ENCODE measurements around the gene ATF7. TPM values are rescaled to one million over a fixed set of nuclear protein-coding genes. Genes with fewer than 3 reads are reported as not detected.
A peak's percentile ranks its signal among the peaks of the same experiment; 100 is the strongest.

The ATF7 gene
- total and polyA plus RNA-seq, 9 of the 15 experiments (the other 6 are each of a cell fraction or from before 2014, with no cell fraction given): 10.6 to 30.4 (median 20.7) TPM

DNA sequence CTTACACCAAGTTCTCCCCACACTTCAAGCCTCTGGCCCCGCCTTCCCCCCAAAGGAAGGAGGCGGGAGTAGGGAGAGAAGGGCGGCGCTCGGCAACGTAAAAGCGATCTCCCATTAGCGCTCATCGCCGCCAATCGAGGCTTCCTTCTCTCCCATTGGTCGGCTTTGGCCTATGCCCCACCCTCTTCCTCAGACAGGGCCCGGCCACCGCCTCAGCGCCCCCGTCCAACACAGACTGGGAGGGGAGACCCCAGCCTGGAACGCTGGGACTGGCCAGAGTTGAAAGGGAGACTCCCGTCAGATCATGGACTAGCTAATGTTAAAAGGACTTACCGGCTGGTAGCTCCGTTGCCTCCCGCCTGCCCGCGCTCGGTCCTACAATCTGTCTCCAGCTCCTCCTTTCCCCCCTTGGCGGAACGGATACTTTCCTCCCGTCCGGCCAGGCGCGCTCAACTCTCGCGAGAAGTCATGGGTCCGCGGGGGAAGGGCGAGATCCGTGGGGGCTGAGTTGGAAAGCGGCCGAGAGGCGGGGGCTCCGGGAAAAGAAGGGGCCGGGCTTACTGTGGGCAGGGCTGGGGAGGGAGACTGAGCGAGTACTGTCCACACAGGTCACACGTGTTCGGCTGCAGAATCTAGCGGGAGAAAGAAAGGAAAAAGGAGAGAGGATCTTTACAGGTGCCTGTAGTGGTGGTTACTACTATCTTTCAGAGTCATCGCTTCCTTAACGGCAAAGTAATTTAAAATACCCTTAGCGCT lies at the start of gene ATF7 (continued):
- TF ChIP-seq ATF7 (IDR thresholded peaks at IDR 0.05) (peak; percentile 100), XRCC4 (IDR thresholded peaks at IDR 0.05; ENCODE audit: extremely low read depth, insufficient read depth, insufficient read length) (no peak), HDGF (IDR thresholded peaks at IDR 0.05) (0 out of 2 replicates have a peak, but pooled peaks have one; percentile 17), BRD4 (IDR thresholded peaks at IDR 0.05) (no peak), RBM14 (IDR thresholded peaks at IDR 0.05; ENCODE audit: borderline replicate concordance, insufficient read depth, low read depth, low read length) (no peak), ZNF445 (CRISPR knock-in tag; IDR thresholded peaks at IDR 0.05; ENCODE audit: low read depth) (no peak), JUNB (CRISPR knock-in tag; conservative IDR thresholded peaks at IDR 0.05) (no peak), ZKSCAN8 (CRISPR knock-in tag; IDR thresholded peaks at IDR 0.05) (no peak), ZNF77 (CRISPR knock-in tag; IDR thresholded peaks at IDR 0.05) (no peak), PRPF4 (IDR thresholded peaks at IDR 0.05; ENCODE audit: insufficient read depth, low read depth, low read length, poor library complexity, severe bottlenecking) (no peak)
- TF ChIP-seq, protein P1, sequence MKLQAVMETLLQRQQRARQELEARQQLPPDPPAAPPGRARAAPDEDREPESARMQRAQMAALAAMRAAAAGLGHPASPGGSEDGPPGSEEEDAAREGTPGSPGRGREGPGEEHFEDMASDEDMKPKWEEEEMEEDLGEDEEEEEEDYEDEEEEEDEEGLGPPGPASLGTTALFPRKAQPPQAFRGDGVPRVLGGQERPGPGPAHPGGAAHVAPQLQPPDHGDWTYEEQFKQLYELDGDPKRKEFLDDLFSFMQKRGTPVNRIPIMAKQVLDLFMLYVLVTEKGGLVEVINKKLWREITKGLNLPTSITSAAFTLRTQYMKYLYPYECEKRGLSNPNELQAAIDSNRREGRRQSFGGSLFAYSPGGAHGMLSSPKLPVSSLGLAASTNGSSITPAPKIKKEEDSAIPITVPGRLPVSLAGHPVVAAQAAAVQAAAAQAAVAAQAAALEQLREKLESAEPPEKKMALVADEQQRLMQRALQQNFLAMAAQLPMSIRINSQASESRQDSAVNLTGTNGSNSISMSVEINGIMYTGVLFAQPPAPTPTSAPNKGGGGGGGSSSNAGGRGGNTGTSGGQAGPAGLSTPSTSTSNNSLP (IDR thresholded peaks at IDR 0.05; ENCODE audit: borderline replicate concordance, low read depth, low read length): peak; percentile 17; the same call in 1 of the 2 replicates
- TF ChIP-seq, protein P2, sequence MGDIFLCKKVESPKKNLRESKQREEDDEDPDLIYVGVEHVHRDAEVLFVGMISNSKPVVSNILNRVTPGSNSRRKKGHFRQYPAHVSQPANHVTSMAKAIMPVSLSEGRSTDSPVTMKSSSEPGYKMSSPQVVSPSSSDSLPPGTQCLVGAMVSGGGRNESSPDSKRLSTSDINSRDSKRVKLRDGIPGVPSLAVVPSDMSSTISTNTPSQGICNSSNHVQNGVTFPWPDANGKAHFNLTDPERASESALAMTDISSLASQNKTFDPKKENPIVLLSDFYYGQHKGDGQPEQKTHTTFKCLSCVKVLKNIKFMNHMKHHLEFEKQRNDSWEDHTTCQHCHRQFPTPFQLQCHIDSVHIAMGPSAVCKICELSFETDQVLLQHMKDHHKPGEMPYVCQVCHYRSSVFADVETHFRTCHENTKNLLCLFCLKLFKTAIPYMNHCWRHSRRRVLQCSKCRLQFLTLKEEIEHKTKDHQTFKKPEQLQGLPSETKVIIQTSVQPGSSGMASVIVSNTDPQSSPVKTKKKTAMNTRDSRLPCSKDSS (IDR thresholded peaks at IDR 0.05; ENCODE audit: low read depth, partially characterized antibody): no peak
- TF ChIP-seq, protein P3, sequence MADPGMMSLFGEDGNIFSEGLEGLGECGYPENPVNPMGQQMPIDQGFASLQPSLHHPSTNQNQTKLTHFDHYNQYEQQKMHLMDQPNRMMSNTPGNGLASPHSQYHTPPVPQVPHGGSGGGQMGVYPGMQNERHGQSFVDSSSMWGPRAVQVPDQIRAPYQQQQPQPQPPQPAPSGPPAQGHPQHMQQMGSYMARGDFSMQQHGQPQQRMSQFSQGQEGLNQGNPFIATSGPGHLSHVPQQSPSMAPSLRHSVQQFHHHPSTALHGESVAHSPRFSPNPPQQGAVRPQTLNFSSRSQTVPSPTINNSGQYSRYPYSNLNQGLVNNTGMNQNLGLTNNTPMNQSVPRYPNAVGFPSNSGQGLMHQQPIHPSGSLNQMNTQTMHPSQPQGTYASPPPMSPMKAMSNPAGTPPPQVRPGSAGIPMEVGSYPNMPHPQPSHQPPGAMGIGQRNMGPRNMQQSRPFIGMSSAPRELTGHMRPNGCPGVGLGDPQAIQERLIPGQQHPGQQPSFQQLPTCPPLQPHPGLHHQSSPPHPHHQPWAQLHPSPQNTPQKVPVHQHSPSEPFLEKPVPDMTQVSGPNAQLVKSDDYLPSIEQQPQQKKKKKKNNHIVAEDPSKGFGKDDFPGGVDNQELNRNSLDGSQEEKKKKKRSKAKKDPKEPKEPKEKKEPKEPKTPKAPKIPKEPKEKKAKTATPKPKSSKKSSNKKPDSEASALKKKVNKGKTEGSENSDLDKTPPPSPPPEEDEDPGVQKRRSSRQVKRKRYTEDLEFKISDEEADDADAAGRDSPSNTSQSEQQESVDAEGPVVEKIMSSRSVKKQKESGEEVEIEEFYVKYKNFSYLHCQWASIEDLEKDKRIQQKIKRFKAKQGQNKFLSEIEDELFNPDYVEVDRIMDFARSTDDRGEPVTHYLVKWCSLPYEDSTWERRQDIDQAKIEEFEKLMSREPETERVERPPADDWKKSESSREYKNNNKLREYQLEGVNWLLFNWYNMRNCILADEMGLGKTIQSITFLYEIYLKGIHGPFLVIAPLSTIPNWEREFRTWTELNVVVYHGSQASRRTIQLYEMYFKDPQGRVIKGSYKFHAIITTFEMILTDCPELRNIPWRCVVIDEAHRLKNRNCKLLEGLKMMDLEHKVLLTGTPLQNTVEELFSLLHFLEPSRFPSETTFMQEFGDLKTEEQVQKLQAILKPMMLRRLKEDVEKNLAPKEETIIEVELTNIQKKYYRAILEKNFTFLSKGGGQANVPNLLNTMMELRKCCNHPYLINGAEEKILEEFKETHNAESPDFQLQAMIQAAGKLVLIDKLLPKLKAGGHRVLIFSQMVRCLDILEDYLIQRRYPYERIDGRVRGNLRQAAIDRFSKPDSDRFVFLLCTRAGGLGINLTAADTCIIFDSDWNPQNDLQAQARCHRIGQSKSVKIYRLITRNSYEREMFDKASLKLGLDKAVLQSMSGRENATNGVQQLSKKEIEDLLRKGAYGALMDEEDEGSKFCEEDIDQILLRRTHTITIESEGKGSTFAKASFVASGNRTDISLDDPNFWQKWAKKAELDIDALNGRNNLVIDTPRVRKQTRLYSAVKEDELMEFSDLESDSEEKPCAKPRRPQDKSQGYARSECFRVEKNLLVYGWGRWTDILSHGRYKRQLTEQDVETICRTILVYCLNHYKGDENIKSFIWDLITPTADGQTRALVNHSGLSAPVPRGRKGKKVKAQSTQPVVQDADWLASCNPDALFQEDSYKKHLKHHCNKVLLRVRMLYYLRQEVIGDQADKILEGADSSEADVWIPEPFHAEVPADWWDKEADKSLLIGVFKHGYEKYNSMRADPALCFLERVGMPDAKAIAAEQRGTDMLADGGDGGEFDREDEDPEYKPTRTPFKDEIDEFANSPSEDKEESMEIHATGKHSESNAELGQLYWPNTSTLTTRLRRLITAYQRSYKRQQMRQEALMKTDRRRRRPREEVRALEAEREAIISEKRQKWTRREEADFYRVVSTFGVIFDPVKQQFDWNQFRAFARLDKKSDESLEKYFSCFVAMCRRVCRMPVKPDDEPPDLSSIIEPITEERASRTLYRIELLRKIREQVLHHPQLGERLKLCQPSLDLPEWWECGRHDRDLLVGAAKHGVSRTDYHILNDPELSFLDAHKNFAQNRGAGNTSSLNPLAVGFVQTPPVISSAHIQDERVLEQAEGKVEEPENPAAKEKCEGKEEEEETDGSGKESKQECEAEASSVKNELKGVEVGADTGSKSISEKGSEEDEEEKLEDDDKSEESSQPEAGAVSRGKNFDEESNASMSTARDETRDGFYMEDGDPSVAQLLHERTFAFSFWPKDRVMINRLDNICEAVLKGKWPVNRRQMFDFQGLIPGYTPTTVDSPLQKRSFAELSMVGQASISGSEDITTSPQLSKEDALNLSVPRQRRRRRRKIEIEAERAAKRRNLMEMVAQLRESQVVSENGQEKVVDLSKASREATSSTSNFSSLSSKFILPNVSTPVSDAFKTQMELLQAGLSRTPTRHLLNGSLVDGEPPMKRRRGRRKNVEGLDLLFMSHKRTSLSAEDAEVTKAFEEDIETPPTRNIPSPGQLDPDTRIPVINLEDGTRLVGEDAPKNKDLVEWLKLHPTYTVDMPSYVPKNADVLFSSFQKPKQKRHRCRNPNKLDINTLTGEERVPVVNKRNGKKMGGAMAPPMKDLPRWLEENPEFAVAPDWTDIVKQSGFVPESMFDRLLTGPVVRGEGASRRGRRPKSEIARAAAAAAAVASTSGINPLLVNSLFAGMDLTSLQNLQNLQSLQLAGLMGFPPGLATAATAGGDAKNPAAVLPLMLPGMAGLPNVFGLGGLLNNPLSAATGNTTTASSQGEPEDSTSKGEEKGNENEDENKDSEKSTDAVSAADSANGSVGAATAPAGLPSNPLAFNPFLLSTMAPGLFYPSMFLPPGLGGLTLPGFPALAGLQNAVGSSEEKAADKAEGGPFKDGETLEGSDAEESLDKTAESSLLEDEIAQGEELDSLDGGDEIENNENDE (IDR thresholded peaks at IDR 0.05; ENCODE audit: low read depth, low read length): no peak

Data from K562 (cell line).